GM19324 (cell line): ENCODE data around the gene C19orf53.

ENCODE experiments used
- ATAC-seq: cut with Tn5 transposase; IDR thresholded peaks from one replicate; pipeline ENCODE4 v1.9.1; 2021; ENCODE audit warnings: mild to moderate bottlenecking, moderate library complexity; ENCODE audit not compliant: unreplicated experiment, low FRiP score

C19orf53 gene

DNA sequence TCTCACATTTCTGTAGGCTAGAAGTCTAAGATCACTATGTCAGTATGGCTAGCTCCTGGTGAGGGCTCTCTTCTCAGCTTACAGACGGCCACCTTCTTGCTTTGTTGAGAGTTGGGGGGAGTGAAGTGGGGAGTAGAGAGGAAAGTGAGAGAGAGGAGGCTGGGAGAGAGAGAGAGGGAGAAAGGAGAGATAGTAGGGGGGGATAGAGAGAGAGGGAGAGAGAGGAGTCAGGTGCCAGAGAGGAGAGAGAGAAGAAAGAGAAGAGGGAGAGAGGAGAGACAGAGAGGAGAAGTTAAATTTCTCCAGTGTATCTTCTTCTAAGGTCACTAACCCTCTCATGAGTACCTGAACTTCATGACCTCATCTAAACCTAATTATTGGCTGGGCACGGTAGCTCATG is 49.6 kb downstream of the C19orf53 start:
- ATAC-seq, result no peak

DNA sequence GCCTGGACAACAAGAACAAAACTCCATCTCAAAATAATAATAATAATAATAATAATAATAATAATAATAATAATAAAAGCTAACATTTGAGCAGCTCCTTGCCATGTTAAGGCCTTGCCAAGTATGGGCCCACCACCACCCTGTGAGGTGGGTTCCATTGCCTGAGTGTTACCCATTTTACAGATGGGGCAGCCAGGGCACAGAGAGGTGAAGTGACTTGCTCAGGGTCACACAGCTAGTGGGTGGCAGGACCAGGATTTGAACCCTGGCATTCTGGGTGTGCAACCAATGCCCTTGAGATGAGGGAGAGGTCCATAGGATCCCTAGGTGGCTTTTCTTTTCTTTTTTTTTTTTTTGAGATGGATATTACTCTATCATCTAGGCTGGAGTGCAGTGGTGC is 50.4 kb downstream of the C19orf53 start:
- ATAC-seq, result no peak

DNA sequence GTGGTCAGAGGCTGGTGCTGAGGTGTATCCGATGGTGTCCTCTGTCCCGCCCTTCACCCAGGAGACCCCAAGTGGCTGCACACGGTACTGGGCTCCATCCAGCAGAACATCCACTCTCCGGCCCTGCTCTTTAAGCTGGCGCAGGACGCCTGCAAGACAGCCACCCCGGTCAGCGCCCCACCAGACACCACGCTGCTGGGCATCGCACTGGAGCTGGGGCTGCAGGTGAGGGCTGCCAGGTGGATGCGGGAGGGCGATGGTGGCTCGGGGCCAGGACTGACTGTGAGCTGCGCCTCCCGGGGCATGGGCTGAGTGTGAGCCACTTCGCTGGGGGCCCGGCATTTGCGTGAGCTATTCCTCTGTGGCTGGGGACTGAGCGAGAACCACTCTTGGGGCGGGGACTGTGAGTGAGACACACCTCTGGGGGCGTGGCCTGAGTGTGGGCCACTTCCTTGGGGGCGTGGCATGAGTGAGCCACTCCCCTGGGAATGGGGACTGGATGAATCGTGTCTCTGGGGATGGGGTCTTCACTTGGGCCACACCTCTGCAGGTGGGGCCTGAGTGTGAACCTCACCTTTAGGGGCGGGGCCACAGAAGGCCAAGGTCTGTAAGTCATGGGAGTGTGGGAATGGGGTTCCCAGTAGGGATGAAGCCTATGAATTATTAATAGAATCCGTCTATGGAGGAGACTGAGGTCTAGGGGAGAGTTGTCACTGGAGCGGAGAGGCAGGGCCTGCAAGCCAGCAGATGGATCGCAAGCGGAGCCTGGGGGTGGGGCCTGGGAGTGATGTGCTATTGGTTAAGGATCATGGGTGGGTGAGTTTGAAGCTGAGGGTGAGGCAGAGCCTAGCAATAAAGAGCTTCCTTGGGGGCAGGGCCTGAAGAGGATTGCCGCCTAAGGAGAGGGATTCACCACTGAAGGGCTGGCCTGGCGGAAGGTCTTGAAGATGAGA is 51.5 kb downstream of the C19orf53 start:
- no peak for ATAC-seq

DNA sequence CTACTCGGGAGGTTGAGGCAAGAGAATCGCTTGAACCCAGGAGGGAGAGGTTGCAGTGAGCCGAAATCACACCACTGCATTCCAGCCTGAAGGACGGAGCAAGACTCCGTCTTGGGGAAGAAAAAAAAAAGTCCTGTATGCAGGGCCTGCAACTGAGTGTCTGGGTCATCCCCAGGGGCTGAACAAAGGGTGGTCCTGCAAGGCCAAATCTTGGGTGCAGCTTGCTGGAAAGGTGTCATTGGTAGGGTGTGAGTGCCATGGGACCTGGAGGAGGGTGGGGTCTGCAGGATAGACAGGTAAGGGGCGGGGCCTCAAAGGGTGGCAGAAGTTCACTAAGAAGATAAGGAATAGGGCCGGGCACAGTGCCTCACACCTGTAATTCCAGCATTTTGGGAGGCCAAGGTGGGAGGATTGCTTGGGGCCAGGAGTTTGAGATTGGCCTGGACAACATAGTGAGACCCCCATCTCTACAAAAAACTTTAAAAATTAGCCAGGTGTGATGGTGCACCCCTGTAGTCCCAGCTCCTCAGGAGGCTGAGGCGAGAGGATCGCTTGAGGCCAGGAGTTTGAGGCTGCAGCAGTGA is 52.5 kb downstream of the C19orf53 start:
- no peak for ATAC-seq

- no peak for ATAC-seq
Observed at GRCh38 chr19:13827656-13828055, 53.4 kb downstream of the C19orf53 start.
